GM12878 (cell line): ENCODE data around the gene FAM89B. TPM values are rescaled to one million over a fixed set of nuclear protein-coding genes. Genes with fewer than 3 reads are reported as not detected.

Experiments used
- ATAC-seq: fragments of 200-7000 bp; cut with Tn5 transposase; 3 replicates; pipeline ENCODE4 v1.9.1; 2020; ENCODE audit warnings: mild to moderate bottlenecking, moderate library complexity
- BruUV-seq: library from RNA; stranded (reverse); fragments of 400-500 nt; replicated peaks from 2 replicates; lab custom pipeline; 2021; lab: Mats Ljungman, UMichigan
- CTCF ChIA-PET: fragments of 300-600 bp; sonication (Branson Sonifier 250); formaldehyde crosslinking; extraction: SDS; loops from one replicate; lab custom pipeline; 2021; ENCODE audit warnings: inconsistent platforms; lab: Yijun Ruan, JAX
- POLR2A ChIA-PET: fragments of 350-600 bp; formaldehyde crosslinking; extraction: SDS; loops from one replicate; lab custom pipeline; 2021; ENCODE audit warnings: inconsistent platforms; lab: Charles Lee
- RAD21 ChIA-PET: fragments of 300-600 bp; sonication (Branson Sonifier 250); formaldehyde crosslinking; loops from one replicate; lab custom pipeline; 2023; ENCODE audit warnings: antibody characterized with exemption; ENCODE audit not compliant: unreplicated experiment; lab: Charles Lee
- SMC1A ChIA-PET: fragments of 300-600 bp; sonication (Branson Sonifier 250); formaldehyde crosslinking; loops from one replicate; lab custom pipeline; 2023; ENCODE audit not compliant: unreplicated experiment, uncharacterized antibody; lab: Charles Lee
- DNase-seq: peaks from one replicate; pipeline ENCODE4 v3.0.0-alpha.2; 2011; ENCODE audit warnings: low read depth, low spot score
- FAIRE-seq: peaks from 3 replicates; lab custom pipeline; 2011; peaks lifted over from hg19 to GRCh38; lab: Jason Lieb, UNC
- H2AFZ ChIP-seq: 2 replicates; pipeline ENCODE4 v1.6.0; 2011; ENCODE audit warnings: low read depth, low read length, control low read depth; ENCODE audit not compliant: control insufficient read depth
- H3K27ac ChIP-seq: 2 replicates; pipeline ENCODE4 v1.5.1; 2011; ENCODE audit warnings: control low read depth; ENCODE audit not compliant: control insufficient read depth, insufficient read depth
- H3K27me3 ChIP-seq, 2 experiments: replicated peaks in 1 of 2; 2 replicates each; pipeline versions ENCODE4 v1.6.0 to v1.6.1; 2011; ENCODE audit warnings: low read length in 1 of 2; ENCODE audit not compliant: control insufficient read depth in 2 of 2, insufficient read depth in 2 of 2
- H3K36me3 ChIP-seq, 2 experiments: 2 replicates each; pipeline ENCODE4 v1.5.1; 2011; ENCODE audit warnings: low read length in 1 of 2; ENCODE audit not compliant: control insufficient read depth in 2 of 2, insufficient read depth in 2 of 2
- H3K4me1 ChIP-seq: 2 replicates; pipeline ENCODE4 v1.6.1; 2011; ENCODE audit warnings: mild to moderate bottlenecking, low read length, moderate library complexity, mixed read lengths; ENCODE audit not compliant: control insufficient read depth, insufficient read depth
- H3K4me2 ChIP-seq: 2 replicates; pipeline ENCODE4 v1.6.0; 2011; ENCODE audit warnings: control low read depth; ENCODE audit not compliant: control insufficient read depth, insufficient read depth
- H3K4me3 ChIP-seq: fragments of 200-600 bp; sonication (generic); 2 replicates; pipeline ENCODE4 v1.5.1; 2016
- H3K79me2 ChIP-seq: 2 replicates; pipeline ENCODE4 v1.6.0; 2011; ENCODE audit warnings: low read length; ENCODE audit not compliant: control insufficient read depth, insufficient read depth
- H3K9ac ChIP-seq: 2 replicates; pipeline ENCODE4 v1.8.0; 2011; ENCODE audit warnings: low read length, control low read depth, mixed read lengths; ENCODE audit not compliant: control insufficient read depth, insufficient read depth
- H3K9me3 ChIP-seq: replicated peaks from 3 replicates; pipeline ENCODE4 v1.5.1; 2011; ENCODE audit warnings: mild to moderate bottlenecking, low read length; ENCODE audit not compliant: control insufficient read depth, insufficient read depth
- H4K20me1 ChIP-seq: 2 replicates; pipeline ENCODE4 v1.6.0; 2011; ENCODE audit not compliant: control insufficient read depth, insufficient read depth
- HDAC2 ChIP-seq: fragments of 200-600 bp; sonication (generic); IDR thresholded peaks from 2 replicates; pipeline ENCODE4 v1.6.1; 2017
- POLR2A ChIP-seq: IDR thresholded peaks from 2 replicates; pipeline ENCODE4 v1.6.1; 2011; ENCODE audit warnings: low read depth, mild to moderate bottlenecking, low read length
- SP1 ChIP-seq: IDR thresholded peaks from one replicate; pipeline ENCODE4 v1.6.1; 2011; ENCODE audit warnings: low read depth, low read length
- TBL1XR1 ChIP-seq: IDR thresholded peaks from 2 replicates; pipeline ENCODE4 v1.6.1; 2012; ENCODE audit warnings: low read depth, low read length, improper control_type of control experiment
- WGBS: methylation state at CpG from one replicate; pipeline ENCODE4 v1.1.6; 2016; ENCODE audit warnings: low lambda C conversion rate; ENCODE audit not compliant: insufficient replicate concordance, insufficient coverage; ENCODE audit errors: missing lambda C conversion rate; 5-methylcytosine and 5-hydroxymethylcytosine counted together
- in situ Hi-C: fragments of 300-500 bp; cut with MboI; formaldehyde crosslinking; loops from 9 replicates; pipeline ENCODE4 v1.14.3; 2018; ENCODE audit warnings: mixed read lengths
- intact Hi-C: fragments of 100-400 bp; cut with micrococcal nuclease; formaldehyde crosslinking; loops from one replicate; pipeline ENCODE4 v1.14.2; 2022; ENCODE audit not compliant: unreplicated experiment
- polyA plus RNA-seq, 11 experiments: library from polyadenylated mRNA; depleted of rRNA in 4 of 11; unstranded in 6 of 11; stranded (reverse) in 5 of 11; fragments of >200 nt; fragmentation: Nextera tagmentation in 4 of 11; fragmentation: Illumina TruSeq in 1 of 11; extraction: Ambion mirVana in 4 of 11; extraction: Trizol in 1 of 11; gene quantifications; 1 replicate in 1 of 11; 2 replicates in 10 of 11; pipeline versions ENCODE4 v1.2.1 to v1.2.3, GENCODE V29; 2011 to 2016; ENCODE audit warnings: inconsistent platforms in 2 of 11, missing spikeins in 2 of 11, low read depth in 1 of 11
- total RNA-seq, 4 experiments: library from RNA; depleted of rRNA in 3 of 4; stranded (reverse); fragments of >200 nt in 3 of 4; fragmentation: Illumina TruSeq in 1 of 4; extraction: Trizol in 1 of 4; gene quantifications; 2 replicates each; pipeline versions ENCODE4 v1.2.1 to v1.2.3, GENCODE V29; 2013 to 2021
- TF ChIP-seq, protein P1 (sequence below): fragments of 450-650 bp; IDR thresholded peaks from 2 replicates; pipeline ENCODE4 v1.6.1; 2018; ENCODE audit warnings: mild to moderate bottlenecking, low read depth, moderate library complexity; ENCODE audit not compliant: partially characterized antibody

The FAM89B gene
- total and polyA plus RNA-seq, 10 of the 15 experiments (the other 5 are each of a cell fraction or from before 2014, with no cell fraction given): 0.34 to 36.7 (median 9.8) TPM

DNA sequence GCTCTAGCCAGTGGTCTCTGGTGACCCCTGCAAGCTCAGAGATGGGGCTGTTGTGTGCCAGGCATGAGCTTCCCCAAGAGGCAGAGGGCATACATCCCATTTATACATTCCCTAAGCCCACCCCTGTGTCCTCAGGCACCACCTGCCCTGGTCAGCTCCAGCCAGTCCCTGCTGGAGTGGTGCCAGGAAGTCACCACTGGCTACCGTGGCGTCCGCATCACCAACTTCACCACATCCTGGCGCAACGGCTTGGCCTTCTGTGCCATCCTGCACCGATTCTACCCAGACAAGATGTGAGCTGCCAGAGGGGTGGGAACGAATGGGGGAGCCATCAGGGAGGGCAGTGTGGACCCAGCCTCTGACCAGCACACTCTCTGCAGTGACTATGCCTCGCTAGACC, 11.8 kb downstream of the FAM89B start:
- Histone ChIP-seq H3K27ac (no peak overlapping the region), H3K4me3 (no peak overlapping the region), H4K20me1 (no peaks in the 10 kb centered on the region), H3K79me2 (peaks cover 20% of the 10 kb centered on the region), H3K4me2 (no peak overlapping the region), H3K27me3 (no peaks in the 10 kb centered on the region), H3K36me3 (peaks cover 17% of the 10 kb centered on the region in 2 experiments; a peak in 3 of 4 replicates), H2AFZ (no peak overlapping the region), H3K4me1 (peaks cover 38% of the 10 kb centered on the region), H3K9ac (no peak overlapping the region), H3K9me3 (no peaks in the 10 kb centered on the region)
- SMC1A ChIA-PET: no interaction called here
- POLR2A ChIA-PET: no interaction called here
- in situ Hi-C loops (no loop called here), intact Hi-C loops (no loop called here)
- no peak for DNase-seq
- WGBS: 74% methylated on average over 8 of the region's 8 CpGs
- no TSS peak for BruUV-seq
- no peak for ATAC-seq
- CTCF ChIA-PET: interaction anchor here (2.3 kb wide), 1 partner anchor 10 kb away, joined by 9 read pairs; no protein-coding TSS in a partner anchor
- RAD21 ChIA-PET: interaction anchor here (0.6 kb wide), 1 partner anchor 58 kb away, joined by 3 read pairs; no protein-coding TSS in a partner anchor
- no peak for FAIRE-seq
- TF ChIP-seq POLR2A: peak; percentile 66
- TF ChIP-seq, protein P1, sequence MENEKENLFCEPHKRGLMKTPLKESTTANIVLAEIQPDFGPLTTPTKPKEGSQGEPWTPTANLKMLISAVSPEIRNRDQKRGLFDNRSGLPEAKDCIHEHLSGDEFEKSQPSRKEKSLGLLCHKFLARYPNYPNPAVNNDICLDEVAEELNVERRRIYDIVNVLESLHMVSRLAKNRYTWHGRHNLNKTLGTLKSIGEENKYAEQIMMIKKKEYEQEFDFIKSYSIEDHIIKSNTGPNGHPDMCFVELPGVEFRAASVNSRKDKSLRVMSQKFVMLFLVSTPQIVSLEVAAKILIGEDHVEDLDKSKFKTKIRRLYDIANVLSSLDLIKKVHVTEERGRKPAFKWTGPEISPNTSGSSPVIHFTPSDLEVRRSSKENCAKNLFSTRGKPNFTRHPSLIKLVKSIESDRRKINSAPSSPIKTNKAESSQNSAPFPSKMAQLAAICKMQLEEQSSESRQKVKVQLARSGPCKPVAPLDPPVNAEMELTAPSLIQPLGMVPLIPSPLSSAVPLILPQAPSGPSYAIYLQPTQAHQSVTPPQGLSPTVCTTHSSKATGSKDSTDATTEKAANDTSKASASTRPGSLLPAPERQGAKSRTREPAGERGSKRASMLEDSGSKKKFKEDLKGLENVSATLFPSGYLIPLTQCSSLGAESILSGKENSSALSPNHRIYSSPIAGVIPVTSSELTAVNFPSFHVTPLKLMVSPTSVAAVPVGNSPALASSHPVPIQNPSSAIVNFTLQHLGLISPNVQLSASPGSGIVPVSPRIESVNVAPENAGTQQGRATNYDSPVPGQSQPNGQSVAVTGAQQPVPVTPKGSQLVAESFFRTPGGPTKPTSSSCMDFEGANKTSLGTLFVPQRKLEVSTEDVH: no peak
- TF ChIP-seq SP1: no peak
- TF ChIP-seq HDAC2: no peak
- TF ChIP-seq TBL1XR1: no peak
- TF ChIP-seq, all 136 proteins: peak for 1
